ENCODE data around the gene XYLT1. TPM values are rescaled to one million over a fixed set of nuclear protein-coding genes. Genes with fewer than 3 reads are reported as not detected.

The XYLT1 gene
- total and polyA plus RNA-seq, 4 experiments from 2014 or later = 1.4 to 48.5 (median 24.5) TPM

DNA sequence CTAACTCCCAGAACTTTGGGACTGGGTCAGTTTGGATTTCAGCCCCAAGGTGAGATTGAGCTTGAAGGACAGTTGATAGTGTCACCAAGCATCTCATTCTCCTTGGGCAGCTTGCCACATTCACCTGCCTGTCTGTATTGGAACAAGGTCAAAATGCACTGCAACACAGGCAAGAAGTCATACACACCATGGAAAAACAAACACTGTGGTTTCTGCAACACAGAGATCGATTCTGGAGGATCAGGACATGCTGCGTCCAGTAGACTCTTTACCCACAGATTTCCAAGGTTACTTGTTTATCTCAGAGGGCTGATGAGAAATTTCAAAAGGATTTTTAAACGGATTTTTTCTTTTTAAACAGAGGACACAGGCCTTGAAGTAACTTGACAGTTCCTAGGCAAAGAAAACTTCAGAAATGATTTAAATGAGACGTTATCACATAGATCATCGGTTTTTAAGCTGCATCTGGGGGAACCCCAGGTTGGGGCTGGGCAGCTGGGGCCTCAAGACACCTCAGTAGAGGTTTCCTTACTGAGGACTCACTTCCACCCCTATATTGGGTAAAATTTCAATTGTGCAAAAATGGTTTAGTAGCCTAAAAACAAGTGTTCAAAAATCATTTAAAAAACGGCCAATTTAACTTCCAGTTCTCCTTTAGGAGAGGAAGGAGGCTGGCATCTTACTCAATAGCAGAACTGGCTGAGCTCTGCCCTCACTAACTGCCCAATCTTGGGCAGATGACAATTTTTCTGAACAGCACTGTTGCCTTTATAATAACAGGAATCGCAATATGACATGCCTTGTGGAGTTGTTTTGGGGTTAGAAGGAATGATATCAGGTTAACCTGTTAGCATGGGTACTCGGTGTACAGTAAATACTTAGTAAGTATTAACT, 299.3 kb downstream of the XYLT1 start:
- Histone ChIP-seq H3K27ac (ENCODE audit: low read depth, low read length) (no peak overlapping the region), H3K27me3 (ENCODE audit: insufficient read depth, low read length) (no peaks in the 10 kb centered on the region), H3K4me1 (ENCODE audit: insufficient read depth, low read length) (peaks cover 6% of the 10 kb centered on the region), H3K4me3 (ENCODE audit: low read length in 2 of 2) (no peak overlapping the region), H3K36me3 (ENCODE audit: insufficient read depth, low read length) (no peaks in the 10 kb centered on the region), H3K9me3 (ENCODE audit: control insufficient read depth in 1 of 2, low read length in 2 of 2) (no peaks in the 10 kb centered on the region)
- ChIA-PET CTCF (ENCODE audit: partially characterized antibody) (interaction anchor here (1.4 to 1.6 kb wide), 2 partner anchors 9 to 12 kb away, joined by 3 to 6 read pairs; no protein-coding TSS in a partner anchor), POLR2A (ENCODE audit: partially characterized antibody) (no interaction called here)
- intact Hi-C loops (cut with micrococcal nuclease) = no loop called here
- no peak for DNase-seq
- H3K9me3 Mint-ChIP-seq = no peaks in the 10 kb centered on the region
- peaks cover 25 to 53% of the 10 kb centered on the region in 2 donors for H3K36me3 Mint-ChIP-seq
- no peak overlapping the region for H3K4me3 Mint-ChIP-seq
- peaks cover 10 to 18% (median 14%) of the 10 kb centered on the region in 4 donors for H3K4me1 Mint-ChIP-seq
- H3K27me3 Mint-ChIP-seq = no peaks in the 10 kb centered on the region
- no peak overlapping the region for H3K27ac Mint-ChIP-seq

DNA sequence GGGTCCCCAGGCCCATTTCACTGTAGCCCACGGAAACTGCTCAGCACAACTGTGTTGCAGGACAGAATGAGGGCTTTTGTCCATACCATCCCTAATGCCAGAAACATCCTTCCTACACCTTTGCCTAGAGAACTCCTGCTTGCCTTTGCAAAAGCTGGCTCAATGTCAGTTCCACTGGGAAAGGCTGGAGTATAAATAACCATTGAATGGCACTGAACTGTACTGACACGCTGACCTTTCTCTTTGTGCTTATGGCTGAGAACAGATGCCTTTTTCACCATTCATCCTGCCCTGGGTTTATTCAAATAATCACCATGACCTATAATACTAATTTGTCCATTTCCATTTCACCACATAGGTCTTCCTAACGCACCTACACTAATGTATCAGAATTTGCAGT, 300.3 kb downstream of the XYLT1 start:
- Histone ChIP-seq H3K4me3 (ENCODE audit: low read length in 2 of 2) (no peak overlapping the region), H3K4me1 (ENCODE audit: insufficient read depth, low read length) (peaks cover 6% of the 10 kb centered on the region), H3K36me3 (ENCODE audit: insufficient read depth, low read length) (no peaks in the 10 kb centered on the region), H3K9me3 (ENCODE audit: control insufficient read depth in 1 of 2, low read length in 2 of 2) (no peaks in the 10 kb centered on the region), H3K27ac (ENCODE audit: low read depth, low read length) (no peak overlapping the region), H3K27me3 (ENCODE audit: insufficient read depth, low read length) (no peaks in the 10 kb centered on the region)
- Mint-ChIP-seq H3K36me3 (peaks cover 20 to 49% of the 10 kb centered on the region in 2 donors), H3K4me1 (peaks cover 10 to 18% (median 14%) of the 10 kb centered on the region in 4 donors), H3K27ac (peak overlapping the region in 1 of 7 donors; percentile 81), H3K27me3 (no peaks in the 10 kb centered on the region), H3K9me3 (no peaks in the 10 kb centered on the region), H3K4me3 (no peak overlapping the region)
- ChIA-PET CTCF (ENCODE audit: partially characterized antibody) (interaction anchor here (1.4 kb wide), 1 partner anchor 11 kb away, joined by 6 read pairs; no protein-coding TSS in a partner anchor), POLR2A (ENCODE audit: partially characterized antibody) (no interaction called here)
- no peak for DNase-seq
- intact Hi-C loops (cut with micrococcal nuclease) = no loop called here

GRCh38 chr16:17168181-17168580, 302.6 kb downstream of the XYLT1 start:
- peaks cover under 1% of the 10 kb centered on the region for H3K4me1 ChIP-seq (ENCODE audit: insufficient read depth, low read length)
- Mint-ChIP-seq H3K27ac (no peak overlapping the region), H3K4me1 (peaks cover 0 to 11% (median 7%) of the 10 kb centered on the region in 4 donors), H3K36me3 (peaks cover 17 to 41% of the 10 kb centered on the region in 2 donors), H3K27me3 (no peaks in the 10 kb centered on the region), H3K9me3 (no peaks in the 10 kb centered on the region), H3K4me3 (no peak overlapping the region)
- POLR2A ChIA-PET (ENCODE audit: partially characterized antibody) = no interaction called here
- intact Hi-C loops (cut with micrococcal nuclease) = no loop called here
- no peaks in the 10 kb centered on the region for H3K9me3 ChIP-seq (ENCODE audit: control insufficient read depth in 1 of 2, low read length in 2 of 2)
- no peak overlapping the region for H3K4me3 ChIP-seq (ENCODE audit: low read length in 2 of 2)
- DNase-seq = no peak
- no peaks in the 10 kb centered on the region for H3K27me3 ChIP-seq (ENCODE audit: insufficient read depth, low read length)
- CTCF ChIA-PET (ENCODE audit: partially characterized antibody) = no interaction called here
- H3K27ac ChIP-seq (ENCODE audit: low read depth, low read length) = no peak overlapping the region
- no peaks in the 10 kb centered on the region for H3K36me3 ChIP-seq (ENCODE audit: insufficient read depth, low read length)

GRCh38 chr16:17166095-17166494, 304.7 kb downstream of the XYLT1 start:
- H3K4me3 ChIP-seq (ENCODE audit: low read length in 2 of 2) = no peak overlapping the region
- DNase-seq = no peak
- H3K4me1 ChIP-seq (ENCODE audit: insufficient read depth, low read length) = no peaks in the 10 kb centered on the region
- H3K27me3 ChIP-seq (ENCODE audit: insufficient read depth, low read length) = no peaks in the 10 kb centered on the region
- H3K27me3 Mint-ChIP-seq = no peaks in the 10 kb centered on the region
- no peak overlapping the region for H3K4me3 Mint-ChIP-seq
- intact Hi-C loops (cut with micrococcal nuclease) = no loop called here
- ChIA-PET POLR2A (ENCODE audit: partially characterized antibody) (no interaction called here), CTCF (ENCODE audit: partially characterized antibody) (no interaction called here)
- no peaks in the 10 kb centered on the region for H3K9me3 ChIP-seq (ENCODE audit: control insufficient read depth in 1 of 2, low read length in 2 of 2)
- no peaks in the 10 kb centered on the region for H3K36me3 ChIP-seq (ENCODE audit: insufficient read depth, low read length)
- peaks cover 25 to 44% of the 10 kb centered on the region in 2 donors for H3K36me3 Mint-ChIP-seq
- H3K27ac Mint-ChIP-seq = no peak overlapping the region
- H3K4me1 Mint-ChIP-seq = peaks cover 0 to 8% (median 3%) of the 10 kb centered on the region in 4 donors
- no peaks in the 10 kb centered on the region for H3K9me3 Mint-ChIP-seq
- H3K27ac ChIP-seq (ENCODE audit: low read depth, low read length) = no peak overlapping the region

- Mint-ChIP-seq H3K27me3 (no peaks in the 10 kb centered on the region), H3K27ac (no peak overlapping the region), H3K36me3 (peaks cover 24 to 43% of the 10 kb centered on the region in 2 donors), H3K4me1 (peaks cover 0 to 6% (median 2%) of the 10 kb centered on the region in 4 donors), H3K4me3 (no peak overlapping the region), H3K9me3 (no peaks in the 10 kb centered on the region)
- CTCF ChIA-PET (ENCODE audit: partially characterized antibody) = interaction anchor here (0.6 to 1.0 kb wide), 2 partner anchors 10 to 481 kb away, joined by 3 read pairs; no protein-coding TSS in a partner anchor
- POLR2A ChIA-PET (ENCODE audit: partially characterized antibody) = no interaction called here
- intact Hi-C loops (cut with micrococcal nuclease) = no loop called here
- Histone ChIP-seq H3K9me3 (ENCODE audit: control insufficient read depth in 1 of 2, low read length in 2 of 2) (no peaks in the 10 kb centered on the region), H3K4me1 (ENCODE audit: insufficient read depth, low read length) (no peaks in the 10 kb centered on the region), H3K4me3 (ENCODE audit: low read length in 2 of 2) (no peak overlapping the region), H3K27ac (ENCODE audit: low read depth, low read length) (no peak overlapping the region), H3K27me3 (ENCODE audit: insufficient read depth, low read length) (no peaks in the 10 kb centered on the region), H3K36me3 (ENCODE audit: insufficient read depth, low read length) (no peaks in the 10 kb centered on the region)
- DNase-seq = no peak
Measured at GRCh38 chr16:17162560-17162959, 308.2 kb downstream of the XYLT1 start.

DNA sequence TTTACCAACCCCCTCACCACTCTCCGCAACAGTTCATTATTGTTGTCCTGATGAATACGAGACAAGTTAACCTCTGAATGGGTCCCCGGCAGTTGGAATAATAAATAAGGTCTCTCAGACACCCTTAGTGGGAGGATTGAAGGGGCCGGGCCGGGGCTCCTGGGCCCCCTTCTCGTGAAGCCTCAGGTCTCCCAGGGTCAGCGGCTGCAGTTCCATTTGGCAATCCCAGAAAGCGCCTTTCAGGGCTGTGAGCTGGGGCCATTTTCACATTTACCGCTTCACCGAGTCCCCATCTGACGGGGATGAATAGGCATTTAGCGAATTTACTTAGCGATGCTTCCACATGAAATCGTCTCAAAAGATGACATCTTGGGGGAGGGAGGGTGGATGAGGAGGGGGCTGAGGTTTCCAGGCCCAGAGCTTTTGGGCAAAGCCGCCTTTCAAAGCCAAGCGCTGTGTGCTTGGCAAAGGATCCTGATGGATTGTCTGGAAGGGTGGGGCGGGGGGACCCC, 309.8 kb downstream of the XYLT1 start:
- POLR2A ChIA-PET (ENCODE audit: partially characterized antibody) = no interaction called here
- Histone ChIP-seq H3K4me1 (ENCODE audit: insufficient read depth, low read length) (no peaks in the 10 kb centered on the region), H3K4me3 (ENCODE audit: low read length in 2 of 2) (no peak overlapping the region), H3K9me3 (ENCODE audit: control insufficient read depth in 1 of 2, low read length in 2 of 2) (no peaks in the 10 kb centered on the region), H3K36me3 (ENCODE audit: insufficient read depth, low read length) (no peaks in the 10 kb centered on the region), H3K27me3 (ENCODE audit: insufficient read depth, low read length) (no peaks in the 10 kb centered on the region), H3K27ac (ENCODE audit: low read depth, low read length) (no peak overlapping the region)
- Mint-ChIP-seq H3K9me3 (no peaks in the 10 kb centered on the region), H3K27ac (no peak overlapping the region), H3K4me1 (peaks cover 0 to 6% (median 2%) of the 10 kb centered on the region in 4 donors), H3K4me3 (no peak overlapping the region), H3K36me3 (peaks cover 34 to 50% of the 10 kb centered on the region in 2 donors), H3K27me3 (no peaks in the 10 kb centered on the region)
- DNase-seq = no peak
- CTCF ChIA-PET (ENCODE audit: partially characterized antibody) = no interaction called here
- intact Hi-C loops (cut with micrococcal nuclease) = no loop called here

GRCh38 chr16:17160285-17160853, 310.4 kb downstream of the XYLT1 start:
- Histone ChIP-seq H3K4me1 (ENCODE audit: insufficient read depth, low read length) (no peaks in the 10 kb centered on the region), H3K9me3 (ENCODE audit: control insufficient read depth in 1 of 2, low read length in 2 of 2) (no peaks in the 10 kb centered on the region), H3K27me3 (ENCODE audit: insufficient read depth, low read length) (no peaks in the 10 kb centered on the region), H3K4me3 (ENCODE audit: low read length in 2 of 2) (no peak overlapping the region), H3K36me3 (ENCODE audit: insufficient read depth, low read length) (no peaks in the 10 kb centered on the region), H3K27ac (ENCODE audit: low read depth, low read length) (no peak overlapping the region)
- Mint-ChIP-seq H3K9me3 (no peaks in the 10 kb centered on the region), H3K4me3 (no peak overlapping the region), H3K27ac (no peak overlapping the region), H3K27me3 (no peaks in the 10 kb centered on the region), H3K4me1 (peaks cover 0 to 6% (median 2%) of the 10 kb centered on the region in 4 donors), H3K36me3 (peaks cover 36 to 45% of the 10 kb centered on the region in 2 donors)
- DNase-seq = no peak
- ChIA-PET CTCF (ENCODE audit: partially characterized antibody) (interaction anchor here (1.6 kb wide), 1 partner anchor 10 kb away, joined by 6 read pairs; no protein-coding TSS in a partner anchor), POLR2A (ENCODE audit: partially characterized antibody) (no interaction called here)
- intact Hi-C loops (cut with micrococcal nuclease) = no loop called here
